Common myeloid progenitor, CD34-positive (primary cell): ENCODE data around the gene CEMIP.

Experiments
- CTCF ChIA-PET: fragments of 350-600 bp; sonication (Branson Sonifier 250); formaldehyde crosslinking; loops from one replicate; lab custom pipeline; 2021; ENCODE audit warnings: antibody characterized with exemption; lab: Charles Lee
- POLR2A ChIA-PET: fragments of 350-600 bp; sonication (Branson Sonifier 250); formaldehyde crosslinking; loops from one replicate; lab custom pipeline; 2021; ENCODE audit warnings: antibody characterized with exemption; lab: Charles Lee
- DNase-seq, 3 donors: peaks; one replicate each; pipeline versions ENCODE4 v3.0.0 to v3.0.0-alpha.2; 2013
- H3K27ac ChIP-seq, 2 experiments: 1 replicate in 1 of 2; 2 replicates in 1 of 2; pipeline ENCODE4 v1.7.0; 2013; ENCODE audit warnings: inconsistent platforms in 2 of 2, low read length in 2 of 2, mild to moderate bottlenecking in 2 of 2, low read depth in 1 of 2, moderate library complexity in 1 of 2; ENCODE audit not compliant: severe bottlenecking in 2 of 2, insufficient read depth in 1 of 2, poor library complexity in 1 of 2
- H3K27me3 ChIP-seq, 5 experiments: replicated peaks in 2 of 5; 1 replicate in 3 of 5; 2 replicates in 2 of 5; pipeline versions ENCODE4 v1.6.1 to v1.7.0; 2013; ENCODE audit warnings: low read length in 4 of 5, mild to moderate bottlenecking in 2 of 5, moderate library complexity in 2 of 5, inconsistent platforms in 1 of 5; ENCODE audit not compliant: insufficient read depth in 5 of 5, control insufficient read depth in 4 of 5
- H3K36me3 ChIP-seq, 4 experiments: 1 replicate in 2 of 4; 2 replicates in 2 of 4; pipeline versions ENCODE4 v1.6.1 to v1.7.0; 2013; ENCODE audit warnings: low read length in 3 of 4, control low read depth in 1 of 4, mild to moderate bottlenecking in 1 of 4; ENCODE audit not compliant: control insufficient read depth in 4 of 4, insufficient read depth in 4 of 4
- H3K4me1 ChIP-seq, 4 experiments: 1 replicate in 3 of 4; 2 replicates in 1 of 4; pipeline versions ENCODE4 v1.6.1 to v1.7.1; 2013; ENCODE audit warnings: low read length in 3 of 4, mild to moderate bottlenecking in 3 of 4, control low read depth in 1 of 4, inconsistent platforms in 1 of 4, moderate library complexity in 1 of 4; ENCODE audit not compliant: control insufficient read depth in 4 of 4, insufficient read depth in 4 of 4; ENCODE audit errors: control extremely low read depth in 1 of 4
- H3K4me3 ChIP-seq, 7 experiments: 1 replicate in 4 of 7; 2 replicates in 3 of 7; pipeline versions ENCODE4 v1.5.1 to v1.7.0; 2013; ENCODE audit warnings: mild to moderate bottlenecking in 7 of 7, low read length in 6 of 7, moderate library complexity in 6 of 7, inconsistent platforms in 2 of 7, low read depth in 2 of 7, control low read depth in 1 of 7; ENCODE audit not compliant: insufficient read depth in 4 of 7, control insufficient read depth in 1 of 7; ENCODE audit errors: extremely low read depth in 1 of 7
- H3K9me3 ChIP-seq, 5 experiments: 1 replicate in 4 of 5; 2 replicates in 1 of 5; pipeline versions ENCODE4 v1.6.1 to v1.7.1; 2013; ENCODE audit warnings: low read length in 4 of 5, mild to moderate bottlenecking in 2 of 5, inconsistent platforms in 1 of 5, low read depth in 1 of 5, moderate library complexity in 1 of 5; ENCODE audit not compliant: control insufficient read depth in 4 of 5, insufficient read depth in 2 of 5; ENCODE audit errors: control extremely low read depth in 1 of 5
- WGBS: methylation state at CpG from one replicate; pipeline ENCODE4 v1.1.5; 2013; ENCODE audit not compliant: insufficient coverage; 5-methylcytosine and 5-hydroxymethylcytosine counted together

The CEMIP gene

DNA sequence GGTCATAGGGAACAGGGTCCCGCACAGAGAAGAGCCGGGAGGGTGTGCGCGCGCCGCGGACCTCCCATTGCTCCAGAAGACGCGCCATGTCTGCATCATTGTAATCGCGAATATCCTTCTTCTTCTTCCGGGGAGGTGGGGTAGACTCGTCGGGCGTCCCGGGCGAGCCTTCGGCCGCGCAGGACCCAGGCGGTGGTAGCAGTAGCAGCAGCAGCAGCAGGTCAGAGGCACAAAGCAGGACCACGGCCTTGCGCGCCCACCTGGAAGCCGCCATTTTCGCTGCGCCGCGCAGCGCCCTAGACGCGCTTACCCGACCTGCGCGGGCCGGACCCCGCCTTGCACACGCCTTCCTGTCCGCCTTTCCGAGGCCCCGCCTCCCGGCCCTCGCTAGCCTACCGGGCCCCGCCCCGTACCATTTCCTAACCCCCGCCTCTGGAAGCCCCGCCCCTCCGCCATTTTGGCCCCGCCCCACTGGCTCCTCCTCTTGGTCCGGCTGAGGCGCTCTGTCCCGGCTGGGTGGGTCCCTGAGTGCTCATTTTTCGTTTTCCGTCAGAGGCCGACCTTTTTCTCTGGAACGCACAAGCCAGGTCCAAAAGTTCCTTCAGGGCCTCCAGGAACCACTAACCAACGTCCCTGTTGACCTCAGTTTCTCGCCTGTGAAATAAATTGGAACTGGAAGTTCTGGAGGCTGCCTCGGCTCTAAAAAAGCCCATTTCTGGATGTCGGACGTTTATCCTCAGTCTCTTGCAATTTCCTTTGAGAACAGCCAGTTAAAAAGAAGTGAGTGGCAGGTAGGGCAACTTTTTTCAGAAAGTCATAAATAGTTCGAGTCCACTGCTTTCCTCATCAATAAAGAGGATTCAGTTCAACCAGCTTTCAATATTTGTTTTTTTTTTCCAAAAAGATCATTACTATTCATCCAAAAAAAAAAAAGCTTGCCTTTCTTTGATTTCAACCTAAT lies 210.6 kb downstream of the CEMIP start, which contains the start of gene MESD:
Gene MESD, minus strand, starts transcription at position 302 of the 961 bp plus-strand sequence. Its CDS starts 28 bp downstream, at position 274.
- WGBS: 1% methylated on average over 43 of the region's 63 CpGs
- Histone ChIP-seq H3K27me3 (no peaks in the 10 kb centered on the region), H3K36me3 (no peaks in the 10 kb centered on the region), H3K4me3 (peak within 1 kb of the TSS; percentile 82 to 99 (median 94)), H3K9me3 (no peaks in the 10 kb centered on the region), H3K4me1 (peaks cover 14 to 56% (median 43%) of the 10 kb centered on the region in 4 experiments), H3K27ac (peak within 1 kb of the TSS; percentile 74 to 91)
- ChIA-PET POLR2A (interaction anchor here (0.5 kb wide), 1 partner anchor 1056 kb away, joined by 3 read pairs; the partner anchor contains the start of gene MEX3B), CTCF (interaction anchor here (0.8 to 2.0 kb wide), 3 partner anchors 8 to 276 kb away, joined by 3 to 7 read pairs (median 4); no protein-coding TSS in a partner anchor)
- peak; percentile 94 to 97 (median 96) for DNase-seq

DNA sequence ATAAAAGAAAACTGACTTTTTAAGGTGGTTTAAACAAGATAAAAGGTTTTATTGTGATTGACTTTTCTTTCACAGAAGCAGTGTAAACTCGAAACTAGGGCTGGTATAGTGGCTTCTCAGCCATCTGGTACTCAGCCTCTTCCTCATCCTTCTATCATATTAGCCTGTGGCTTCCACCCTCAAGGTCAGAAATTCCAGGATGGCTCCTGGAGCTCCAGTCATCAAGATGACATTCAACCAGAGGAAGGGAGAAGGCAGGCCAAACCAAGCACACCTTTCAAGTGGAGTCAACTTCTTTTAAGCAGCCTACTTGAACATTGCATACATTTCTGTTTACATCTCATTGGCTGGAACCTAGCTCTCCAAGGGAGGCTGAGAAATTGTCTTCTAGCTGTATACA lies 211.8 kb downstream of the CEMIP start:
- H3K27me3 ChIP-seq: no peaks in the 10 kb centered on the region

DNA sequence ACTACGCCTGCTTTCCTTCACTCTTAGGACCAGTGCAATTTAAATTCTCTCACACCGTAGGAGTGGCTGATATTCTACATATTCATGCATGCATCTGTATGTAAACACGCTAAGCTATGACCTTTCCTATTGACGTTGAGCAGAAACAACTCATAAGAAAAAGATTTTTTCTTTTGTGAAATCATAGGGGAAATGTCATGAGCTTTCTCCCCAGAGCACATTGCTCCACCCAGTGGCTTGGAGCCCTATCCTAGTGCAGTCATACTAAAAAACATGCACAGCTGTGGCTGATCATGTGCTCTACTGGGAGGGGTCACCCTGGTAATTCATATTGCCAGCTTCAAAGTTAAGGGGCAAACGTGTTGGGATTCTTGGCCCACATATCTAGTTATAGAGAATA lies 212.3 kb downstream of the CEMIP start:
- Histone ChIP-seq H3K4me1 (peaks cover 14 to 42% (median 32%) of the 10 kb centered on the region in 4 experiments), H3K27ac (no peak overlapping the region), H3K9me3 (no peaks in the 10 kb centered on the region), H3K27me3 (no peaks in the 10 kb centered on the region), H3K36me3 (no peaks in the 10 kb centered on the region), H3K4me3 (no peak overlapping the region)
- ChIA-PET CTCF (interaction anchor here (0.8 to 1.5 kb wide), 8 partner anchors 10 to 278 kb away, joined by 3 to 8 read pairs (median 4); no protein-coding TSS in a partner anchor), POLR2A (no interaction called here)
- peak in 2 of 3 donors; percentile 60 to 70 for DNase-seq
- WGBS: 50% methylated on average over 2 of the region's 5 CpGs

More for the DNA sequence above, 211.8 kb downstream of the CEMIP start:
- WGBS: no CpG with 5 or more reads among the region's 1 CpG
- no peak overlapping the region for H3K27ac ChIP-seq
- no peaks in the 10 kb centered on the region for H3K36me3 ChIP-seq
- H3K4me3 ChIP-seq: no peak overlapping the region
- POLR2A ChIA-PET: no interaction called here
- H3K4me1 ChIP-seq: peaks cover 14 to 45% (median 33%) of the 10 kb centered on the region in 4 experiments
- CTCF ChIA-PET: interaction anchor here (0.8 to 1.4 kb wide), 6 partner anchors 14 to 278 kb away, joined by 3 to 8 read pairs (median 5); no protein-coding TSS in a partner anchor
- H3K9me3 ChIP-seq: no peaks in the 10 kb centered on the region
- no peak for DNase-seq

DNA sequence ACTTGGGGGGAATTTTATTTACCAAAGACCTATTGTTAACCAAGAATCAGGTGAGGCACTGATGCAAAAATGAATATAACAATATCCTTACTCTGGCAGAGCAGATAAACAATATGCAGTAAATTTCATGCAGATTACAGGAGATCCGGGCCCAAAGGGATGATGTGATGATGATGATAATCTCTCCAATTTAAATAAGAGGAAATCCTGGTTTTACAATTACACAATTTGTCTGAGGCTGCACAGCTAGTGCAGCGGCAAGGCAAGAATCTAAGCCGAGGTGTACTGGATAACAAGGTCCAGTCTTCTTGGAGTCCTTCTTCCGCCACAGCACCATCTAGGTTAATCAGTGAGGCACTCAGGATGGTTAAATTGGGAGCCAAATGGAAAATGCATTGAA lies 212.8 kb downstream of the CEMIP start:
- ChIA-PET POLR2A (no interaction called here), CTCF (interaction anchor here (0.8 to 1.5 kb wide), 5 partner anchors 10 to 116 kb away, joined by 3 to 8 read pairs (median 3); no protein-coding TSS in a partner anchor)
- DNase-seq: no peak
- no peaks in the 10 kb centered on the region for H3K36me3 ChIP-seq
- H3K4me3 ChIP-seq: no peak overlapping the region
- WGBS: 94% methylated on average over 3 of the region's 4 CpGs
- no peaks in the 10 kb centered on the region for H3K9me3 ChIP-seq
- H3K4me1 ChIP-seq: peaks cover 14 to 36% (median 29%) of the 10 kb centered on the region in 4 experiments
- no peaks in the 10 kb centered on the region for H3K27me3 ChIP-seq
- no peak overlapping the region for H3K27ac ChIP-seq

DNA sequence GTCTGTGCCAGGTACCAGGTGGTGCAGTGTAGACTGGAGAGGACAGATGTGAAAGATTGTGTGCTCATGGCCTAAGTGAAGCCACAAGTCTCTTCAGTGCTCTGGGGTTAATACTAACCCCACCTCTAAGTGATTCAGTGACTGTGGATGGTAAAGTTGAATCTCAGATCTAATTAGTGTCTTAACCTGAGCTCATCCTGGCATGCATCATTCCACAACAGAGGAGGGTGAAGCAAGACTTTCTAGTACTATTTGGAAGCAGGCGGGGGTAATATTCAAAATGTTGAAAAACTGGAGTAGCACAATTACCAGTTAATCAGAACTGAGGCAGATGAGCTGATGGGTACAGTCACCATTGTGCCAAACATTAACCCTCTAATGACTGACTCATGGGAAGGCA lies 213.3 kb downstream of the CEMIP start:
- no CpG with 5 or more reads among the region's 1 CpG for WGBS

DNA sequence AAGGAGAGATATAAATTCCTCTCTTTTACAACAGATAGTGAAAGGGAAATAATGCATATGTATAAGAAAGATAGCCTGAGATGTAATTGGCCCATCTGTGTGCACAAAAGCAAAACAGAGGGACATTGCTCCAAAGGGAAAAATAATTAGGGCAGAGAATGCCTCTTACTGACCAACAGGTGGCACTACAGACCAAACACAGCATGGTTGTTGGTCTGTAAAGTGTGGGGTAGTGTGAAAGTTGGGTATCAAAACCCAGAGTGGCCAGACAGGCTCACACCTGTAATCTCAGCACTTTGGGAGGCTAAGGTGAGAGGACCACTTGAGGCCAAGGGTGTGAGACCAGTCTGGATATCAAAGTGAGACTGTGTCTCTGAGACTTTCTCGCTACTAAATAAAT lies 217.1 kb downstream of the CEMIP start:
- peaks cover 2 to 28% (median 22%) of the 10 kb centered on the region in 4 experiments for H3K4me1 ChIP-seq
- no CpG with 5 or more reads among the region's 1 CpG for WGBS
- no peak overlapping the region for H3K27ac ChIP-seq
- ChIA-PET POLR2A (no interaction called here), CTCF (interaction anchor here (1.3 to 1.4 kb wide), 2 partner anchors 112 to 270 kb away, joined by 4 to 6 read pairs; no protein-coding TSS in a partner anchor)
- no peaks in the 10 kb centered on the region for H3K36me3 ChIP-seq
- DNase-seq: peak; percentile 39 to 69 (median 67)
- no peaks in the 10 kb centered on the region for H3K9me3 ChIP-seq
- H3K4me3 ChIP-seq: no peak overlapping the region
- no peaks in the 10 kb centered on the region for H3K27me3 ChIP-seq

More for the DNA sequence above, 213.3 kb downstream of the CEMIP start:
- DNase-seq: no peak
- Histone ChIP-seq H3K27me3 (no peaks in the 10 kb centered on the region), H3K36me3 (no peaks in the 10 kb centered on the region), H3K4me1 (peaks cover 14 to 33% (median 27%) of the 10 kb centered on the region in 4 experiments), H3K9me3 (no peaks in the 10 kb centered on the region), H3K27ac (no peak overlapping the region), H3K4me3 (no peak overlapping the region)
- ChIA-PET CTCF (interaction anchor here (1.5 kb wide), 1 partner anchor 11 kb away, joined by 3 read pairs; no protein-coding TSS in a partner anchor), POLR2A (no interaction called here)
